Kidney (tissue), 14 donors: ENCODE results near the gene MVP. TPM values are rescaled to one million over a fixed set of nuclear protein-coding genes. Genes with fewer than 3 reads are reported as not detected.

Experiments used
- DNase-seq, 5 donors: peaks; one replicate each; pipeline ENCODE4 v3.0.0-alpha.2; 2013 to 2020
- FAIRE-seq: peaks from 2 replicates; lab custom pipeline; 2012; peaks lifted over from hg19 to GRCh38; lab: Jason Lieb, UNC
- H3K27ac ChIP-seq, 2 donors: one replicate each; pipeline ENCODE4 v1.7.0; 2013; ENCODE audit warnings: low read depth in 2 of 2, low read length in 2 of 2, inconsistent platforms in 1 of 2
- H3K27me3 ChIP-seq: one replicate; pipeline ENCODE4 v1.7.1; 2013; ENCODE audit warnings: low read length, inconsistent platforms; ENCODE audit not compliant: control insufficient read depth, insufficient read depth
- H3K36me3 ChIP-seq, 3 donors: one replicate each; pipeline versions ENCODE4 v1.7.0 to v1.7.1; 2013; ENCODE audit warnings: low read length in 3 of 3, control low read depth in 1 of 3, inconsistent platforms in 1 of 3; ENCODE audit not compliant: insufficient read depth in 3 of 3, control insufficient read depth in 2 of 3
- H3K4me1 ChIP-seq, 3 donors: one replicate each; pipeline versions ENCODE4 v1.7.0 to v1.7.1; 2013; ENCODE audit warnings: low read length in 3 of 3, inconsistent platforms in 1 of 3, low read depth in 1 of 3; ENCODE audit not compliant: control insufficient read depth in 2 of 3, insufficient read depth in 2 of 3
- H3K4me3 ChIP-seq, 3 donors: one replicate each; pipeline versions ENCODE4 v1.7.0 to v1.8.1; 2013; ENCODE audit warnings: low read length in 3 of 3, control low read depth in 1 of 3, inconsistent platforms in 1 of 3
- H3K9ac ChIP-seq, 3 donors: one replicate each; pipeline versions ENCODE4 v1.7.0 to v1.7.1; 2013; ENCODE audit warnings: low read length in 3 of 3, control low read depth in 1 of 3, inconsistent platforms in 1 of 3
- H3K9me3 ChIP-seq, 3 donors: one replicate each; pipeline versions ENCODE4 v1.7.0 to v1.7.1; 2013; ENCODE audit warnings: low read length in 3 of 3, control low read depth in 1 of 3, inconsistent platforms in 1 of 3; ENCODE audit not compliant: control insufficient read depth in 2 of 3, insufficient read depth in 1 of 3
- CTCF ChIP-seq: IDR thresholded peaks from 3 replicates; pipeline ENCODE4 v1.5.1; 2012; ENCODE audit warnings: mild to moderate bottlenecking, moderate library complexity, borderline replicate concordance; ENCODE audit not compliant: insufficient read depth; ENCODE audit errors: extremely low read depth
- intact Hi-C: fragments of 100-400 bp; cut with DNase I; formaldehyde crosslinking; loops from one replicate; pipeline ENCODE4 v1.11.1; 2022
- polyA plus RNA-seq: library from polyadenylated mRNA; stranded (reverse); fragments of 350-450 nt; fragmentation: Illumina TruSeq; extraction: RNeasy Lipid Tissue Mini Kit (QIAGEN cat#74804); gene quantifications from one replicate; pipeline ENCODE4 v1.2.3, GENCODE V29; 2014; ENCODE audit warnings: low read depth, low replicate concordance; ENCODE audit not compliant: insufficient read depth
- total RNA-seq: library from RNA; stranded (reverse); fragmentation: NEBNext Ultra II Directional; extraction: Animal tissue kit (Norgen Biotek cat#: 25700); gene quantifications from one replicate; pipeline ENCODE4 v1.2.1, GENCODE V29; 2021
- donor health status: control.
- donor health status: control.
- donor health status: control.
- donor health status: control.
- donor health status: control.
- donor health status: DM: yes; HTN: yes; CAD: no.
- donor health status: Normal renal cell carcinoma (clear cell type).

The MVP gene
- total and polyA plus RNA-seq, 2 donors from 2014 or later = 123 to 271 TPM

- H3K27ac ChIP-seq = no peak overlapping the region
- peaks cover 7 to 25% (median 11%) of the 10 kb centered on the region in 3 donors for H3K36me3 ChIP-seq
- DNase-seq = no peak
- no peak overlapping the region for H3K9ac ChIP-seq
- FAIRE-seq = no peak
- H3K9me3 ChIP-seq = no peaks in the 10 kb centered on the region
- H3K4me3 ChIP-seq = no peak overlapping the region
- no peaks in the 10 kb centered on the region for H3K27me3 ChIP-seq
- H3K4me1 ChIP-seq = peaks cover 0 to 14% (median 0%) of the 10 kb centered on the region in 3 donors
- TF ChIP-seq CTCF = no peak
- intact Hi-C loops = no loop called here
Observed at GRCh38 chr16:29794231-29794710, 26.0 kb upstream of the MVP start.

DNA sequence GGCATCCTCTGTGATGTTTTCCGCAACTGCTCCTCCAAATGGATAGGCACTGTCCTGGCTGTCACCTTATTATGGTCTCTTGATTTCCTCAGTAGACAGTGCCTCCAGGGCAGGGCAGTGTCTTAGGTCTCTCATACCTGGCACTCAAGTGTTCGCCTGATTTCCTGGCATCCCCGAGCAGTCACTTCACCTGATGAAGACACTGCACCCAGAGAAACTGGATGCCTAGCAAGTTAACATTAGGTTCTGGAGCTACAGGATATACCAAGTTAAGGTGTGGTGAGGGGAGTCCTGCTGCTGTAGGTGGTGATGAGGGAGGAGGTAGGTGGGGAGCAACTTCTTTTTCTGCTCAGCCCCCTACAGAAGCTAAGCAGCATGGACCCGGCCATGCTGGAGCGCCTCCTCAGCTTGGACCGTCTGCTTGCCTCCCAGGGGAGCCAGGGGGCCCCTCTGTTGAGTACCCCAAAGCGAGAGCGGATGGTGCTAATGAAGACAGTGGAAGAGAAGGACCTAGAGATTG lies 17.8 kb upstream of the MVP start:
- intact Hi-C loops = no loop called here
- DNase-seq (peak in 1 of 5 donors; percentile 51), FAIRE-seq (no peak)
- Histone ChIP-seq H3K27me3 (no peaks in the 10 kb centered on the region), H3K4me3 (no peak overlapping the region), H3K27ac (no peak overlapping the region), H3K9ac (no peak overlapping the region), H3K4me1 (peaks cover 0 to 12% (median 6%) of the 10 kb centered on the region in 3 donors), H3K9me3 (no peaks in the 10 kb centered on the region), H3K36me3 (peaks cover 5 to 23% (median 14%) of the 10 kb centered on the region in 3 donors)
- no peak for TF ChIP-seq CTCF

- Histone ChIP-seq H3K4me1 (peaks cover 2 to 27% (median 16%) of the 10 kb centered on the region in 3 donors), H3K9ac (peak overlapping the region in 2 of 3 donors; percentile 34 to 73), H3K27ac (no peak overlapping the region), H3K27me3 (no peaks in the 10 kb centered on the region), H3K36me3 (peaks cover 5 to 13% (median 8%) of the 10 kb centered on the region in 3 donors), H3K4me3 (peak overlapping the region in 1 of 3 donors; percentile 85), H3K9me3 (no peaks in the 10 kb centered on the region)
- no peak for FAIRE-seq
- no peak for TF ChIP-seq CTCF
- peak in 1 of 5 donors; percentile 42 for DNase-seq
- intact Hi-C loops = no loop called here
Observed at GRCh38 chr16:29804020-29804419, 16.2 kb upstream of the MVP start.
